Testis (tissue), 3 donors: ENCODE data around the gene THADA. TPM values are rescaled to one million over a fixed set of nuclear protein-coding genes. Genes with fewer than 3 reads are reported as not detected.

Experiments
- DNase-seq: peaks from one replicate; pipeline ENCODE4 v3.0.0-alpha.2; 2019
- H3K27ac ChIP-seq, 2 donors: fragments of 200-600 bp; sonication (generic); one replicate each; pipeline ENCODE4 v1.5.1; 2019
- H3K27me3 ChIP-seq: fragments of 200-600 bp; sonication (generic); one replicate; pipeline ENCODE4 v1.5.1; 2019
- H3K36me3 ChIP-seq: fragments of 200-600 bp; sonication (generic); one replicate; pipeline ENCODE4 v1.5.1; 2017; ENCODE audit warnings: low read depth; ENCODE audit errors: missing control alignments
- H3K4me1 ChIP-seq: fragments of 200-600 bp; sonication (generic); one replicate; pipeline ENCODE4 v1.5.1; 2019
- H3K4me3 ChIP-seq, 2 donors: fragments of 200-600 bp; sonication (generic); one replicate each; pipeline ENCODE4 v1.5.1; 2017 to 2019
- H3K9me3 ChIP-seq: fragments of 200-600 bp; sonication (generic); one replicate; pipeline ENCODE4 v1.5.1; 2017
- POLR2A ChIP-seq: fragments of 450-650 bp; IDR thresholded peaks from one replicate; pipeline ENCODE4 v1.6.1; 2017; ENCODE audit warnings: antibody characterized with exemption, mild to moderate bottlenecking, moderate library complexity
- WGBS, 2 donors: methylation state at CpG; one replicate each; pipeline ENCODE4 v1.1.5; 2018; 5-methylcytosine and 5-hydroxymethylcytosine counted together
- intact Hi-C: fragments of 100-400 bp; cut with DNase I; formaldehyde crosslinking; loops from one replicate; pipeline ENCODE4 v1.15.1; 2023; ENCODE audit warnings: low total_unique reads
- polyA plus RNA-seq: library from polyadenylated mRNA; stranded (reverse); fragments of 350-450 nt; fragmentation: Illumina TruSeq; extraction: RNeasy Lipid Tissue Mini Kit (QIAGEN cat#74804); gene quantifications from one replicate; pipeline ENCODE4 v1.2.3, GENCODE V29; 2014; ENCODE audit warnings: low read depth, low replicate concordance; ENCODE audit not compliant: insufficient read depth
- total RNA-seq, 2 donors: library from RNA; depleted of rRNA; stranded (reverse); fragments of >200 nt; gene quantifications; one replicate each; pipeline ENCODE4 v1.2.3, GENCODE V29; 2016
- TF ChIP-seq, protein P1 (sequence below), 3 experiments: fragments of 450-650 bp in 2 of 3; fragments of 200-600 bp in 1 of 3; sonication (generic) in 1 of 3; IDR thresholded peaks; one replicate each; pipeline ENCODE4 v1.5.1; 2016 to 2019; ENCODE audit warnings: antibody characterized with exemption in 3 of 3, mild to moderate bottlenecking in 2 of 3, moderate library complexity in 1 of 3

The THADA gene
- total and polyA plus RNA-seq, 3 donors from 2014 or later = 29.5 to 43.9 (median 39.5) TPM

DNA sequence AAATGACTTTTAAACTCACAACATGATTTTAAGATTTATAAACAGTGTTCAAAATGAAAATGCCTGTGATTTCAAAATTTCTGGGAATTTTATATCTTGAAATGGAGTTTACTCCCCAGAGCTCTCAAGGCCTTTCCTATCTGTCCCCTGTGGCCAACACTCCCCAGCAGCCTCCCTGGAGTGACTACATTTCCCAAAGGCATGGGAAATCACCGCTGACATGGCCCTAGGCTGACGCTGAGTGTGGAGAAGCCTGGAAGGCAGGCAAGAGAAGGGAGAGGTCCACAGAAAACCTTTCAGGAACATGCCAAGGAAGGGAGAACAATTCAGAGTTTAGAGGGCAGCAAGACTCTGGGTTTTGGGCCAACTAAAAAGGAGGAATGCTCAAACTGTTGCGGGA lies 349.2 kb downstream of the THADA start:
- no peak for TF ChIP-seq POLR2A
- TF ChIP-seq, protein P1, sequence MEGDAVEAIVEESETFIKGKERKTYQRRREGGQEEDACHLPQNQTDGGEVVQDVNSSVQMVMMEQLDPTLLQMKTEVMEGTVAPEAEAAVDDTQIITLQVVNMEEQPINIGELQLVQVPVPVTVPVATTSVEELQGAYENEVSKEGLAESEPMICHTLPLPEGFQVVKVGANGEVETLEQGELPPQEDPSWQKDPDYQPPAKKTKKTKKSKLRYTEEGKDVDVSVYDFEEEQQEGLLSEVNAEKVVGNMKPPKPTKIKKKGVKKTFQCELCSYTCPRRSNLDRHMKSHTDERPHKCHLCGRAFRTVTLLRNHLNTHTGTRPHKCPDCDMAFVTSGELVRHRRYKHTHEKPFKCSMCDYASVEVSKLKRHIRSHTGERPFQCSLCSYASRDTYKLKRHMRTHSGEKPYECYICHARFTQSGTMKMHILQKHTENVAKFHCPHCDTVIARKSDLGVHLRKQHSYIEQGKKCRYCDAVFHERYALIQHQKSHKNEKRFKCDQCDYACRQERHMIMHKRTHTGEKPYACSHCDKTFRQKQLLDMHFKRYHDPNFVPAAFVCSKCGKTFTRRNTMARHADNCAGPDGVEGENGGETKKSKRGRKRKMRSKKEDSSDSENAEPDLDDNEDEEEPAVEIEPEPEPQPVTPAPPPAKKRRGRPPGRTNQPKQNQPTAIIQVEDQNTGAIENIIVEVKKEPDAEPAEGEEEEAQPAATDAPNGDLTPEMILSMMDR (IDR thresholded peaks at IDR 0.05) = no peak
- 48 to 72% methylated on average over 3 of the region's 3 CpGs for WGBS, 2 donors
- Histone ChIP-seq H3K4me3 (no peak overlapping the region), H3K9me3 (no peaks in the 10 kb centered on the region), H3K36me3 (no peaks in the 10 kb centered on the region), H3K27me3 (no peaks in the 10 kb centered on the region), H3K4me1 (peaks cover 4% of the 10 kb centered on the region), H3K27ac (no peak overlapping the region)
- DNase-seq = no peak
- intact Hi-C loops = no loop called here

DNA sequence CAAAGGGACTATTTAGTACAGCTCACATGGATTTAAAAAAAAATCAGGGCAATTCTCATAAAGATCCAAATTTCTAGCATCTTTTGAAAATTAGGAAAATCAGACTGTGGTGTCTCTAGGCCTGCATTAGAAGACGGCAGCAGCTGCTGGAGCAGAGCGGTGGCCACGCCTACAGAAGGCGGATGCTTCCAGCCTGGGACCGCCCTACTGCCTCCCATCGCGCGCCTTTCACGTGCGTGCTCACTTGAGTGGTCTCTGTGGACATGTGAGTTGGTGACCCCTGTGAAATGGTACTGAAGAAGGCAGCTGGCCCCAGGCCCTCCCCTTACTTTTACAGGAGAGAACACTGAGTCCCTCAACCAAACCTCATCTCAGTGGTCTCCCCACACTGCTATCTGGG lies 354.3 kb downstream of the THADA start:
- TF ChIP-seq POLR2A = no peak
- TF ChIP-seq, protein P1 (IDR thresholded peaks at IDR 0.05) = no peak
- no peaks in the 10 kb centered on the region for H3K27me3 ChIP-seq
- WGBS, 2 donors = 38 to 51% methylated on average over 7 to 10 of the region's 10 CpGs
- peak overlapping the region; percentile 56 to 64 for H3K27ac ChIP-seq
- no peaks in the 10 kb centered on the region for H3K9me3 ChIP-seq
- peaks cover 11% of the 10 kb centered on the region for H3K4me1 ChIP-seq
- H3K36me3 ChIP-seq = no peaks in the 10 kb centered on the region
- DNase-seq = peak; percentile 80
- intact Hi-C loops = no loop called here
- no peak overlapping the region for H3K4me3 ChIP-seq

DNA sequence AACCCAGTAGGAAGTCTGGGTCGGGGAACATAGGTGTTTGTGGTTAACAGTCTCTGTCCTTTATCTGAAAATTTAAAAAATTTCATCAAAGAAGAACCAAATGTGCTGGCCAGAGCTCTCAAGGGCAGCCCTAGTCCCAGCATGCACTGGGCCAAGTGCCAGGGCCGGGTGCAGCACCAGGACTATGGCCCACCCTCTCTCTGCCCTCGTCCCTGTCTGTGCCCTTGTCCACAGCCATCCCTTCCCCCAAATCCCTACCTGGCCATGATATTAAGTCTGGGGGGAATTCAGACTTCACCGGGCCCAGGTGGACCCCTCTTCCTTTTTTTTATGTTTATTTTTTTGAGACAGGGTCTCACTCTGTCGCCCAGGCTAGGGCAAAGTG lies 355.1 kb downstream of the THADA start:
- no peak for DNase-seq
- Histone ChIP-seq H3K36me3 (no peaks in the 10 kb centered on the region), H3K4me1 (peaks cover 11% of the 10 kb centered on the region), H3K9me3 (no peaks in the 10 kb centered on the region), H3K4me3 (no peak overlapping the region), H3K27ac (peak overlapping the region; percentile 64 to 69), H3K27me3 (no peaks in the 10 kb centered on the region)
- intact Hi-C loops = no loop called here
- TF ChIP-seq POLR2A = no peak
- TF ChIP-seq, protein P1 (IDR thresholded peaks at IDR 0.05) = no peak
- 58 to 67% methylated on average over 5 of the region's 5 CpGs for WGBS, 2 donors

DNA sequence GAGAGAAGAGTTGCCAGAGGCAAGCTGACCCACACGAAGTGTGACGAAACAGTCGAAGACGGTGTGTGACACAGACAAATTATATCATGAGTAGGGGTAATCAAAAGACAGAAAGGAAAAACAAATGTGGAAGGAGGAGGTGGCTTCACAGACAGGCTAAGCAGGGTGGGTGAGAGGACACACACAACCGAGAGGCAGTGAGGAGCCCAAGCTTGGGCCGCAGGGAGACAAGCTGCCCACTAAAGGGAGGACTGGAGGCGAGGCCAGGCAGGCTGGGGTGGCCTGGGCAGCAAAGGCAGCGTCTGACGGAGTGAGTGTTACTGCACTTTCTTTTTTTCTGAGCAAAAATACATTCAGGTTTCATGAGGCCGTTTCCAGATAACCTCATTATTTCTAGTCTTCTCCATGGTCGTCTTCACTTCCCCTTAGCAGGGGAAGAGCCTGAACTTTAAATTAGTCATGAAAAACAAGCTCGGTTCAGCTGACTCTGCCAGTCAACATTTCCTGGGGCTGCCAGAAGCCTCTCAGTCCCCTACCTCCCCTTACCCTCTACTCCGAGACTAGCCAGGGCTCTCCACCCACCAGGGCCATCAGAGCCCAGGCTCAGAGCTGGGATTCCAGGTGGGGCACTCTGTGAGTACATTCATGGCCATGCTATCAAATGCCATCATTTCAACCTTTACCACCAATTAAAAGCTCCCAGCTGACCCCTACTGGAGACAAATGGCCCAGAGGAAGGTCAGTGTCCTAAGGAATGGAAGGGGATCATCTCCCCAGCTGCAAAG lies 355.7 kb downstream of the THADA start:
- TF ChIP-seq, protein P1 (IDR thresholded peaks at IDR 0.05) = no peak
- TF ChIP-seq POLR2A = no peak
- Histone ChIP-seq H3K4me1 (peaks cover 11% of the 10 kb centered on the region), H3K27me3 (no peaks in the 10 kb centered on the region), H3K27ac (peak overlapping the region; percentile 64 to 69), H3K36me3 (no peaks in the 10 kb centered on the region), H3K4me3 (no peak overlapping the region), H3K9me3 (no peaks in the 10 kb centered on the region)
- intact Hi-C loops = no loop called here
- no peak for DNase-seq
- WGBS, 2 donors = 78 to 79% methylated on average over 13 of the region's 13 CpGs

DNA sequence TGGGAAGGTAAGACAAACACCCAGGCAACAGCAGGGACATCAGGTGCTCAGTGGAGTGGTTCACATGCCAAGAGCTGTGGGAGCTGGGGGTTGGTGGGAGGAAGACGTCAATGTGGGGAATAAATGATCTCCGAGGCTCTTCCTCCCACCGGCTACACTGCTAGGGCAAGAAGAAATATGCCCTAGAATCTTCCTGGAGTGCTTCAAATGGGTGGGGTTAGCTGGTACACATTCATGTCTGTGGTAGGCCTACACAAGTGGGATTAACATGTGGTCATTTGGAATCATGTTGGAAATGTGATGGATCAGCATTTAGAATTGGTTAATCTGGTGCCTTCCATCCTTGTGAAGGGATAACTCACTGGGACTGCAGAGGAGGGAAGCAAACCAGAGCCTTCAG lies 357.0 kb downstream of the THADA start:
- no peak overlapping the region for H3K4me3 ChIP-seq
- intact Hi-C loops = no loop called here
- H3K36me3 ChIP-seq = no peaks in the 10 kb centered on the region
- H3K27me3 ChIP-seq = no peaks in the 10 kb centered on the region
- DNase-seq = no peak
- no peaks in the 10 kb centered on the region for H3K9me3 ChIP-seq
- 74 to 86% methylated on average over 3 of the region's 3 CpGs for WGBS, 2 donors
- TF ChIP-seq, protein P1 (IDR thresholded peaks at IDR 0.05) = no peak
- no peak for TF ChIP-seq POLR2A
- H3K4me1 ChIP-seq = peaks cover 11% of the 10 kb centered on the region
- no peak overlapping the region for H3K27ac ChIP-seq
